Stimulated activated CD4-positive, alpha-beta T cell treated with anti-CD3 and anti-CD28 coated beads, Interleukin-1b, Interleukin-23, amount 100 ng/mL, for 4 hours (primary cell): Measurements from ENCODE around the gene OR4F29.
"Not testable (repeated sequence)": the region's sequence is repeated elsewhere in the genome, so short reads cannot be mapped to it uniquely, and the experiment has no call there.

Source experiments
- DNase-seq, 2 donors: peaks; one replicate each; pipeline ENCODE4 v3.0.0-alpha.2; 2020; ENCODE audit warnings: low read depth in 2 of 2

Gene OR4F29

GRCh38 chr1:451578-451977 is at the start of gene OR4F29:
Gene OR4F29 (minus strand): TSS chr1:451678. CDS start chr1:451678, 0 bp downstream.
- not testable (repeated sequence) for DNase-seq
